DOHH2 (cell line): ENCODE measurements around the gene MEIOB.
"Not testable (repeated sequence)": the region's sequence is repeated elsewhere in the genome, so short reads cannot be mapped to it uniquely, and the experiment has no call there.

Source experiments
- H3F3A ChIP-seq: fragments of 200-600 bp; sonication (generic), shearing (Covaris generic); 2 replicates; pipeline ENCODE4 v1.6.0; 2016; ENCODE audit warnings: antibody characterized with exemption, mild to moderate bottlenecking; ENCODE audit not compliant: control insufficient read depth, insufficient read depth
- H3K27ac ChIP-seq: fragments of 200-600 bp; sonication (generic); 2 replicates; pipeline ENCODE4 v1.5.1; 2014; ENCODE audit warnings: low read depth, mild to moderate bottlenecking, low read length, moderate library complexity
- H3K27me3 ChIP-seq: fragments of 200-600 bp; sonication (generic); 2 replicates; pipeline ENCODE4 v1.6.1; 2014; ENCODE audit warnings: mild to moderate bottlenecking, low read length, mixed read lengths; ENCODE audit not compliant: control insufficient read depth
- H3K36me3 ChIP-seq: fragments of 200-600 bp; sonication (generic); 2 replicates; pipeline ENCODE4 v1.6.1; 2014; ENCODE audit warnings: mild to moderate bottlenecking, low read length, moderate library complexity, mixed read lengths; ENCODE audit not compliant: control insufficient read depth
- H3K4me1 ChIP-seq: fragments of 200-600 bp; sonication (generic); 2 replicates; pipeline ENCODE4 v1.6.1; 2014; ENCODE audit warnings: mild to moderate bottlenecking, low read length, mixed read lengths; ENCODE audit not compliant: control insufficient read depth
- H3K4me2 ChIP-seq: fragments of 200-600 bp; sonication (generic); 2 replicates; pipeline ENCODE4 v1.6.0; 2014; ENCODE audit warnings: mild to moderate bottlenecking, low read length, moderate library complexity
- H3K4me3 ChIP-seq: fragments of 200-600 bp; sonication (generic); 2 replicates; pipeline ENCODE4 v1.5.1; 2014; ENCODE audit warnings: mild to moderate bottlenecking, low read length, mixed read lengths
- H3K79me2 ChIP-seq: fragments of 200-600 bp; sonication (generic); 2 replicates; pipeline ENCODE4 v1.6.1; 2014; ENCODE audit warnings: mild to moderate bottlenecking, low read length, mixed read lengths; ENCODE audit not compliant: control insufficient read depth
- H3K9me2 ChIP-seq: fragments of 200-600 bp; sonication (generic); replicated peaks from 2 replicates; pipeline ENCODE4 v1.6.1; 2014; ENCODE audit warnings: mild to moderate bottlenecking, low read length, mixed read lengths; ENCODE audit not compliant: control insufficient read depth
- H3K9me3 ChIP-seq: fragments of 200-600 bp; sonication (generic); 2 replicates; pipeline ENCODE4 v1.6.1; 2014; ENCODE audit warnings: antibody characterized with exemption, low read length, mixed read lengths; ENCODE audit not compliant: control insufficient read depth, insufficient read depth
- H4K20me1 ChIP-seq: fragments of 200-600 bp; sonication (generic); 2 replicates; pipeline ENCODE4 v1.6.0; 2014; ENCODE audit warnings: low read depth, mild to moderate bottlenecking, antibody characterized with exemption, low read length, moderate library complexity; ENCODE audit not compliant: control insufficient read depth, insufficient read depth
- EZH2phosphoT487 ChIP-seq: fragments of 200-600 bp; sonication (generic); IDR thresholded peaks from 2 replicates; pipeline ENCODE4 v1.6.1; 2017; ENCODE audit warnings: borderline replicate concordance, mild to moderate bottlenecking, antibody characterized with exemption, low read length, moderate library complexity, mixed read lengths
- TF ChIP-seq, protein P1 (sequence below): fragments of 200-600 bp; sonication (generic); IDR thresholded peaks from one replicate; pipeline ENCODE4 v1.5.1; 2014; ENCODE audit warnings: antibody characterized with exemption, mild to moderate bottlenecking, low read depth, low read length; ENCODE audit not compliant: poor library complexity, severe bottlenecking

MEIOB gene, protein sequence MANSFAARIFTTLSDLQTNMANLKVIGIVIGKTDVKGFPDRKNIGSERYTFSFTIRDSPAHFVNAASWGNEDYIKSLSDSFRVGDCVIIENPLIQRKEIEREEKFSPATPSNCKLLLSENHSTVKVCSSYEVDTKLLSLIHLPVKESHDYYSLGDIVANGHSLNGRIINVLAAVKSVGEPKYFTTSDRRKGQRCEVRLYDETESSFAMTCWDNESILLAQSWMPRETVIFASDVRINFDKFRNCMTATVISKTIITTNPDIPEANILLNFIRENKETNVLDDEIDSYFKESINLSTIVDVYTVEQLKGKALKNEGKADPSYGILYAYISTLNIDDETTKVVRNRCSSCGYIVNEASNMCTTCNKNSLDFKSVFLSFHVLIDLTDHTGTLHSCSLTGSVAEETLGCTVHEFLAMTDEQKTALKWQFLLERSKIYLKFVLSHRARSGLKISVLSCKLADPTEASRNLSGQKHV

DNA sequence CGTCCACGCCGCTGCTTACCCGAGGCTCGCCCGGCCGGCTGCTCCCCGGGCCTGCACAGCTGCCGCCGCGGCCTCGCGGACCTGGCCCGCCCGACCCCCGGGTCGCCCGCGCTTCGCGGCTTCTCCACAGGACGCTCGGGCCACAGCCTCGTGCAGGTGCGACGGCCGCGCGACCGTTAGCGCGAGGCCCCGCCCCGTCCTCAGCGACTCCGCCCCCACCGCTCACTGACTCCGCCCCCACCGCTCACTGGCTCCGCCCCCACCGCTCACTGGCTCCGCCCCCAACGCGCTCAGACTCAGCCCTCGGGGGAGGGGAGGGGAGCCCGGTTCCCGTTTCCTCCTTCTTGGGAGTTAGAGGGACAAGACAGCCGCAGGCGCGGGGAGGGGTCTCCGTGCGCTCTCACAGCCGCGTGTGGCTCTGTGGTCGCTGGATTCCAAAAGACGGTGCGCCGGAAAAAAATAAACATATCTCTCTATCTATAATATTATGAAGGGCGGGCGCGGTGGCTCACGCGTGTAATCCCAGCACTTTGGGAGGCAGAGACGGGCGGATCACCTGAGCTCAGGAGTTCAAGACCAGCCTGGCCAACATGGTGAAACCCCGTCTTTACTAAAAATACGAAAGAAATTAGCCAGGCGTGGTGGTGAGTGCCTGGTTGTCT lies at the start of gene MEIOB:
Gene MEIOB (minus strand): TSS at position 191 of the 662 bp plus-strand sequence. CDS start 3,989 bp downstream, outside the sequence.
- Histone ChIP-seq H3K9me3 (no peaks in the 10 kb centered on the region), H3K4me1 (no peaks in the 10 kb centered on the region), H3K4me2 (no peak within 1 kb of the TSS), H3K27ac (no peak within 1 kb of the TSS), H3K9me2 (no peaks in the 10 kb centered on the region), H3K79me2 (no peaks in the 10 kb centered on the region), H3K4me3 (no peak within 1 kb of the TSS), H3K36me3 (no peaks in the 10 kb centered on the region), H3F3A (no peaks in the 10 kb centered on the region), H4K20me1 (no peaks in the 10 kb centered on the region), H3K27me3 (peaks cover 2% of the 10 kb centered on the region)
- TF ChIP-seq, protein P1, sequence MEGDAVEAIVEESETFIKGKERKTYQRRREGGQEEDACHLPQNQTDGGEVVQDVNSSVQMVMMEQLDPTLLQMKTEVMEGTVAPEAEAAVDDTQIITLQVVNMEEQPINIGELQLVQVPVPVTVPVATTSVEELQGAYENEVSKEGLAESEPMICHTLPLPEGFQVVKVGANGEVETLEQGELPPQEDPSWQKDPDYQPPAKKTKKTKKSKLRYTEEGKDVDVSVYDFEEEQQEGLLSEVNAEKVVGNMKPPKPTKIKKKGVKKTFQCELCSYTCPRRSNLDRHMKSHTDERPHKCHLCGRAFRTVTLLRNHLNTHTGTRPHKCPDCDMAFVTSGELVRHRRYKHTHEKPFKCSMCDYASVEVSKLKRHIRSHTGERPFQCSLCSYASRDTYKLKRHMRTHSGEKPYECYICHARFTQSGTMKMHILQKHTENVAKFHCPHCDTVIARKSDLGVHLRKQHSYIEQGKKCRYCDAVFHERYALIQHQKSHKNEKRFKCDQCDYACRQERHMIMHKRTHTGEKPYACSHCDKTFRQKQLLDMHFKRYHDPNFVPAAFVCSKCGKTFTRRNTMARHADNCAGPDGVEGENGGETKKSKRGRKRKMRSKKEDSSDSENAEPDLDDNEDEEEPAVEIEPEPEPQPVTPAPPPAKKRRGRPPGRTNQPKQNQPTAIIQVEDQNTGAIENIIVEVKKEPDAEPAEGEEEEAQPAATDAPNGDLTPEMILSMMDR, result no peak
- no peak for TF ChIP-seq EZH2phosphoT487

DNA sequence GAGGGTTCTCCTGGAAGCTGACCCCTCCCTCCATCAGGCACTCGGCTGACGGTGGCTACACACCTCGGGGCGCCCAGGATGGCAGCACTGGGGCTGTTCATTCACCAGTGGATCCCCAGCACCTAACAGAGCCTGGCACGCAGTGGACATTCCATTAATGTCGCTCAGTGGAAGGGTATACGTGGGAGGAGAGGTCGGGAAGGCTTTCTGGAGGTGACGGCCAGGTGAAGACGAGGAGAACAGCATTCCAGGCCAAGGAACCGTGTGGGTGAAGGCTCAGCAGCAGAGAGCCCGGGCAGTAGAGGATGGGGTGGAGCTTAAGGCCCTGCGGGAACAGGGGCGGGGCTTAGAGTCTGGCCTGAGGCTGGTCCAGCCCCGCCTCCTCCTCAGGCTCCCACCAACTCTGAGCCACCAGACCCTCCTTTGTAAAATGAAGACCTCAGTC lies 48.8 kb upstream of the MEIOB start:
- no peaks in the 10 kb centered on the region for H4K20me1 ChIP-seq

DNA sequence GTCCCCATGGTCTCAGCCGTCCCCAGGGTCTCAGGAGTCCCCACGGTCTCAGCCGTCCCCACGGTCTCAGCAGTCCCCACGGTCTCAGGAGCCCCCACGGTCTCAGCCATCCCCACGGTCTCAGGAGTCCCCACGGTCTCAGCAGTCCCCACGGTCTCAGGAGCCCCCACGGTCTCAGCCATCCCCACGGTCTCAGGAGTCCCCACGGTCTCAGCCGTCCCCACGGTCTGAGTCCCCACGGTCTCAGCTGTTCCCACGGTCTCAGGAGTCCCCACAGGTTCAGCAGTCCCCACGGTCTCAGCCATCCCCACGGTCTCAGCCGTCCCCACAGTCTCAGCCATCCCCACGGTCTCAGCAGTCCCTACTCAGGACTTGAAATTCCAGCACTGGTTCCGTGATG lies 48.2 kb upstream of the MEIOB start:
- H3K9me3 ChIP-seq, H3K4me1 ChIP-seq, H3K4me2 ChIP-seq, H3K4me3 ChIP-seq, H3K27ac ChIP-seq, H4K20me1 ChIP-seq, H3K79me2 ChIP-seq, H3K36me3 ChIP-seq, H3K9me2 ChIP-seq, H3F3A ChIP-seq, H3K27me3 ChIP-seq: not testable (repeated sequence)

More for the DNA sequence above, 48.8 kb upstream of the MEIOB start:
- H3K9me3 ChIP-seq, result no peaks in the 10 kb centered on the region
- no peak overlapping the region for H3K4me2 ChIP-seq
- H3K36me3 ChIP-seq, result no peaks in the 10 kb centered on the region
- no peaks in the 10 kb centered on the region for H3K9me2 ChIP-seq
- H3K27me3 ChIP-seq, result no peaks in the 10 kb centered on the region; the same call in 1 of the 2 replicates
- no peaks in the 10 kb centered on the region for H3K4me1 ChIP-seq
- no peaks in the 10 kb centered on the region for H3K79me2 ChIP-seq
- H3K27ac ChIP-seq, result no peak overlapping the region
- H3K4me3 ChIP-seq, result no peak overlapping the region
- H3F3A ChIP-seq, result no peaks in the 10 kb centered on the region
- TF ChIP-seq, protein P1, result no peak
- TF ChIP-seq EZH2phosphoT487, result no peak
